Muscle layer of colon (tissue), 2 donors: ENCODE measurements around the gene MAP3K7CL.

ENCODE experiments used
- H3K27ac ChIP-seq: one replicate; pipeline ENCODE4 v1.7.0; 2013; ENCODE audit warnings: low read depth, mild to moderate bottlenecking, low read length, moderate library complexity
- H3K27me3 ChIP-seq, 2 donors: one replicate each; pipeline ENCODE4 v1.7.0; 2013; ENCODE audit warnings: low read length in 2 of 2, mild to moderate bottlenecking in 2 of 2; ENCODE audit not compliant: insufficient read depth in 2 of 2, control insufficient read depth in 1 of 2
- H3K36me3 ChIP-seq: one replicate; pipeline ENCODE4 v1.7.0; 2013; ENCODE audit warnings: mild to moderate bottlenecking, low read length; ENCODE audit not compliant: insufficient read depth
- H3K4me1 ChIP-seq: one replicate; pipeline ENCODE4 v1.7.0; 2013; ENCODE audit warnings: mild to moderate bottlenecking, low read length; ENCODE audit not compliant: insufficient read depth
- H3K4me3 ChIP-seq, 2 donors: one replicate each; pipeline ENCODE4 v1.7.0; 2013; ENCODE audit warnings: low read length in 2 of 2, low read depth in 1 of 2, mild to moderate bottlenecking in 1 of 2, moderate library complexity in 1 of 2
- H3K9ac ChIP-seq: one replicate; pipeline ENCODE4 v1.7.0; 2013; ENCODE audit warnings: low read length
- H3K9me3 ChIP-seq: one replicate; pipeline ENCODE4 v1.7.0; 2013; ENCODE audit warnings: mild to moderate bottlenecking, low read length
- donor health status: abdominal sarcoma.
- donor health status: Adenocarcinoma of cecum.

Gene MAP3K7CL

GRCh38 chr21:29174607-29175013 lies 44.2 kb downstream of the MAP3K7CL start:
- Histone ChIP-seq H3K9me3 (no peaks in the 10 kb centered on the region), H3K4me1 (no peaks in the 10 kb centered on the region), H3K9ac (no peak overlapping the region), H3K27ac (no peak overlapping the region), H3K4me3 (no peak overlapping the region), H3K27me3 (no peaks in the 10 kb centered on the region), H3K36me3 (no peaks in the 10 kb centered on the region)

GRCh38 chr21:29175408-29176134 lies 45.1 kb downstream of the MAP3K7CL start:
- Histone ChIP-seq H3K9ac (no peak overlapping the region), H3K36me3 (no peaks in the 10 kb centered on the region), H3K9me3 (no peaks in the 10 kb centered on the region), H3K4me3 (no peak overlapping the region), H3K27ac (no peak overlapping the region), H3K4me1 (no peaks in the 10 kb centered on the region), H3K27me3 (no peaks in the 10 kb centered on the region)

GRCh38 chr21:29176471-29177120 lies 46.2 kb downstream of the MAP3K7CL start:
- H3K36me3 ChIP-seq, result no peaks in the 10 kb centered on the region
- no peaks in the 10 kb centered on the region for H3K27me3 ChIP-seq
- no peaks in the 10 kb centered on the region for H3K9me3 ChIP-seq
- H3K4me3 ChIP-seq, result no peak overlapping the region
- no peak overlapping the region for H3K27ac ChIP-seq
- no peaks in the 10 kb centered on the region for H3K4me1 ChIP-seq
- H3K9ac ChIP-seq, result no peak overlapping the region

- Histone ChIP-seq H3K27ac (no peak overlapping the region), H3K4me1 (peaks cover 6% of the 10 kb centered on the region), H3K9ac (no peak overlapping the region), H3K9me3 (no peaks in the 10 kb centered on the region), H3K36me3 (no peaks in the 10 kb centered on the region), H3K27me3 (no peaks in the 10 kb centered on the region), H3K4me3 (no peak overlapping the region)
Observed at GRCh38 chr21:29177800-29178199, 47.4 kb downstream of the MAP3K7CL start.

- no peaks in the 10 kb centered on the region for H3K36me3 ChIP-seq
- H3K9me3 ChIP-seq, result no peaks in the 10 kb centered on the region
- H3K9ac ChIP-seq, result no peak overlapping the region
- H3K4me3 ChIP-seq, result no peak overlapping the region
- H3K27me3 ChIP-seq, result no peaks in the 10 kb centered on the region
- no peak overlapping the region for H3K27ac ChIP-seq
- H3K4me1 ChIP-seq, result peaks cover 7% of the 10 kb centered on the region
Observed at GRCh38 chr21:29178926-29179325, 48.5 kb downstream of the MAP3K7CL start.

- Histone ChIP-seq H3K27ac (no peak overlapping the region), H3K9ac (no peak overlapping the region), H3K4me3 (no peak overlapping the region), H3K36me3 (no peaks in the 10 kb centered on the region), H3K27me3 (no peaks in the 10 kb centered on the region), H3K9me3 (no peaks in the 10 kb centered on the region), H3K4me1 (peaks cover 7% of the 10 kb centered on the region)
Observed at GRCh38 chr21:29179503-29179902, 49.1 kb downstream of the MAP3K7CL start.

- no peak overlapping the region for H3K9ac ChIP-seq
Observed at GRCh38 chr21:29181799-29182470, 51.5 kb downstream of the MAP3K7CL start.

DNA sequence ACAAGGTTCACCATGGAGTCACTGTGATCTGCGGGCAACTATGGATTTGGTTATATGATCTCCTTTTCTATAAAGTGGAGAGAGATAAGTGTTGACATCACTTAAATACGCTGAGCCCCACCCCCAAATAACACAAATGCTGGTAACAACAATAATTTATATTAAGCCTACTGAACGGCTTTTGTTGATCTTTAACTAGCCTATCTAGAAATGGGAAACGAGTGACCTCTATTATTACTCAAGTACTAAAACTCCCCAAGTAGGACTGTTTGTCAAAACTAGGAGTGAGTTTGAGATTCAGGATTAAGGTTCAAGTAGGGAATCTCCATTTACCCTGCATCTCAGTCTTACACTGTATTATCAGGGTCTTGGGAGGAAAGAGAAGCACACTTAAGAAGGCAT lies 52.2 kb downstream of the MAP3K7CL start:
- peaks cover 11% of the 10 kb centered on the region for H3K4me1 ChIP-seq
- no peaks in the 10 kb centered on the region for H3K9me3 ChIP-seq
- no peak overlapping the region for H3K9ac ChIP-seq
- H3K27ac ChIP-seq, result peak overlapping the region; percentile 74
- peak overlapping the region in 1 of 2 donors; percentile 43 for H3K4me3 ChIP-seq
- no peaks in the 10 kb centered on the region for H3K36me3 ChIP-seq
- H3K27me3 ChIP-seq, result no peaks in the 10 kb centered on the region

More at GRCh38 chr21:29181799-29182470, 51.5 kb downstream of the MAP3K7CL start:
- no peaks in the 10 kb centered on the region for H3K36me3 ChIP-seq
- H3K4me1 ChIP-seq, result peaks cover 7% of the 10 kb centered on the region
- peak overlapping the region in 1 of 2 donors; percentile 43 for H3K4me3 ChIP-seq
- H3K27me3 ChIP-seq, result no peaks in the 10 kb centered on the region
- peak overlapping the region; percentile 74 for H3K27ac ChIP-seq
- no peaks in the 10 kb centered on the region for H3K9me3 ChIP-seq

- Histone ChIP-seq H3K4me1 (peaks cover 19% of the 10 kb centered on the region), H3K9me3 (no peaks in the 10 kb centered on the region), H3K9ac (no peak overlapping the region), H3K36me3 (no peaks in the 10 kb centered on the region), H3K27ac (no peak overlapping the region), H3K27me3 (no peaks in the 10 kb centered on the region), H3K4me3 (no peak overlapping the region)
Observed at GRCh38 chr21:29184037-29184436, 53.6 kb downstream of the MAP3K7CL start.

DNA sequence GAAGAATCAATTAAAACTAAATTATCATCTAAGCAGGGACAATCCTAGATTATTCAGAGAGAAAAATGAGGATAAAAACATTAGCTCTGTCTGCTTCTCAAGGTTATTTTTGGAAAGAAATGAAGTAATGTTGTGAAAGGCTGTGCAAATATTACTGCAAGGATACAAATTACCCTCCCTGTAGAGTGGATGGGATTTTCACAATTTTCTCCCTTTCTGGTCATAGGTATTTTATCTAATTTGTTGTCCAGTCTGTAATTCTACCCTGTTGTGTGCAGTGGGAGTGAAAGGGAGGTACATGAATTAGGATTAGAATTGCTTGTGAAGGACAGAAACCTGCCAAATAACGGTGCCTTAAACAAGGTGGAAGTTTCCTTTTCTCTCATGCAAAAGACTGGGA lies 54.7 kb downstream of the MAP3K7CL start:
- Histone ChIP-seq H3K9me3 (no peaks in the 10 kb centered on the region), H3K27ac (no peak overlapping the region), H3K27me3 (no peaks in the 10 kb centered on the region), H3K36me3 (no peaks in the 10 kb centered on the region), H3K4me1 (peaks cover 19% of the 10 kb centered on the region), H3K9ac (no peak overlapping the region), H3K4me3 (no peak overlapping the region)

- Histone ChIP-seq H3K9me3 (no peaks in the 10 kb centered on the region), H3K9ac (no peak overlapping the region), H3K27ac (no peak overlapping the region), H3K4me3 (no peak overlapping the region), H3K27me3 (no peaks in the 10 kb centered on the region), H3K36me3 (no peaks in the 10 kb centered on the region), H3K4me1 (peaks cover 19% of the 10 kb centered on the region)
Observed at GRCh38 chr21:29185633-29186032, 55.2 kb downstream of the MAP3K7CL start.
